Stomach (tissue), 9 donors: ENCODE results near the gene CCND1. TPM values are rescaled to one million over a fixed set of nuclear protein-coding genes. Genes with fewer than 3 reads are reported as not detected.

Source experiments
- DNase-seq, 2 donors: peaks; one replicate each; pipeline versions ENCODE4 v3.0.0 to v3.0.0-alpha.2; 2013 to 2019
- H3K27ac ChIP-seq, 5 donors: fragments of 200-600 bp in 4 of 5; sonication (generic) in 4 of 5; one replicate each; pipeline ENCODE4 v1.5.1; 2013 to 2019; ENCODE audit warnings: mild to moderate bottlenecking in 1 of 5, moderate library complexity in 1 of 5
- H3K27me3 ChIP-seq, 3 donors: fragments of 200-600 bp; sonication (generic); one replicate each; pipeline ENCODE4 v1.5.1; 2017 to 2019; ENCODE audit warnings: mixed run types in 1 of 3
- H3K36me3 ChIP-seq, 4 donors: fragments of 200-600 bp; sonication (generic); 1 replicate in 3 of 4; 2 replicates in 1 of 4; pipeline ENCODE4 v1.5.1; 2016 to 2019
- H3K4me1 ChIP-seq, 4 donors: fragments of 200-600 bp; sonication (generic); one replicate each; pipeline ENCODE4 v1.5.1; 2016 to 2019
- H3K4me3 ChIP-seq, 4 donors: fragments of 200-600 bp; sonication (generic) in 3 of 4; one replicate each; pipeline ENCODE4 v1.5.1; 2016 to 2019; ENCODE audit warnings: mild to moderate bottlenecking in 1 of 4
- H3K9me3 ChIP-seq, 4 donors: fragments of 200-600 bp; sonication (generic); one replicate each; pipeline ENCODE4 v1.5.1; 2016 to 2019
- EP300 ChIP-seq: sonication (generic); formaldehyde crosslinking; IDR thresholded peaks from one replicate; pipeline ENCODE4 v1.6.1; 2017; ENCODE audit warnings: antibody characterized with exemption
- POLR2A ChIP-seq, 4 donors: fragments of 450-650 bp; IDR thresholded peaks; one replicate each; pipeline ENCODE4 v1.6.1; 2016; ENCODE audit warnings: antibody characterized with exemption in 4 of 4, control low read depth in 2 of 4, mild to moderate bottlenecking in 1 of 4, moderate library complexity in 1 of 4
- POLR2AphosphoS5 ChIP-seq, 3 donors: sonication (generic); formaldehyde crosslinking; IDR thresholded peaks; one replicate each; pipeline ENCODE4 v1.6.1; 2016; ENCODE audit warnings: antibody characterized with exemption in 3 of 3
- WGBS, 5 donors: extraction: QIAGEN DNeasy Blood & Tissue Kit in 3 of 5; methylation state at CpG; one replicate each; pipeline versions ENCODE4 v1.1.5 to v1.1.7; 2013 to 2018; 5-methylcytosine and 5-hydroxymethylcytosine counted together
- intact Hi-C: fragments of 100-400 bp; cut with DNase I; formaldehyde crosslinking; loops from one replicate; pipeline ENCODE4 v1.15.1; 2023; ENCODE audit warnings: low total_unique reads
- polyA plus RNA-seq, 3 donors: library from polyadenylated mRNA; stranded (reverse); fragments of 200-250 nt; gene quantifications; one replicate each; pipeline ENCODE4 v1.2.3, GENCODE V29; 2013
- total RNA-seq, 5 donors: library from RNA; depleted of rRNA; stranded (reverse); fragments of >200 nt; gene quantifications; one replicate each; pipeline versions ENCODE4 v1.1.0 to v1.2.3, GENCODE V29; 2014 to 2016
- TF ChIP-seq, protein P1 (sequence below), 7 experiments: fragments of 450-650 bp in 4 of 7; fragments of 200-600 bp in 3 of 7; sonication (generic) in 3 of 7; IDR thresholded peaks; one replicate each; pipeline ENCODE4 v1.5.1; 2016 to 2019; ENCODE audit warnings: antibody characterized with exemption in 7 of 7, control low read depth in 2 of 7, mild to moderate bottlenecking in 1 of 7
- donor health status: healthy with polysubstance abuse.
- donor health status: Bipolar disorder and iron deficiency.
- donor health status: healthy.

CCND1 gene
- total and polyA plus RNA-seq, 8 donors = 17.6 to 293 (median 55.1) TPM

DNA sequence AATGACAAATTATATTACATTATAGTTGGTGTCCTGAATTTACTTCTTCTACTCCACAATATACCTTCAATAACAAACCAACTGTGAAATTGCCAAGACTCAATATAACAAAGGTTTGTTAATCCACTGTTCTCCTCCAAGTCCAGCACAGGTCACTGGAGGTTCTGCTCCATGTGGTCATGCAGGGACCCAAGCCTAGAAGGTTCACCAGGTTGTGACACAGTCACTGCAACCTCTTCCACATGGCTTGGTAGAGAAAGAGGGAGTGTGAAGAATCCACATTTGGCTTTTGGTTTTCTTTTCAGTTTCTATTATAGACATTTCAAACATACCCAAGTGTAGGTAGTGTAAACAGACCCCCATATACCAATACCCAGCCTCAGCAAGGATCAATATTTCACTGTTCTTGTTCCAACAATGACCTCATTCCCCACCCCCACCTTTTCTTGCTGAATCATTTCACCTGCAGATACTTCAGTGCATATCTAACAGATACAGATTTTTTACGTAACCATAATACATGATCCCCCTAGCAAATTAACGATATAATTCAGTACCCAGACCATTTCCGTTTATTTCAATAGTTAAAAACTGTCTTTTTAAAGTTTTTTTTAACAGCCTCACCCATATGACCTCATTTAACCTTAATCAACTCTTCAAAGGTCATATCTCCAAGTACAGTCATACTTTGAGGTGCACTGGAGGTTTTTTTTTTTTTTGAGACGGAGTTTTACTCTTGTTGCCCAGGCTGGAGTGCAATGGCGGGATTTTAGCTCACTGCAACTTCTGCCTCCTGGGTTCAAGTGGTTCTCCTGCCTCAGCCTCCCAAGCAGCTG is 48.7 kb downstream of the CCND1 start:
- no peak overlapping the region for H3K27ac ChIP-seq
- intact Hi-C loops = loop anchor here (5.0 kb wide), 1 partner anchor 503 kb away; no protein-coding TSS in a partner anchor
- no peak overlapping the region for H3K4me3 ChIP-seq
- H3K4me1 ChIP-seq = peaks cover 5 to 7% (median 6%) of the 10 kb centered on the region in 4 donors
- H3K27me3 ChIP-seq = peaks cover 0 to 46% (median 4%) of the 10 kb centered on the region in 3 donors
- H3K36me3 ChIP-seq = no peaks in the 10 kb centered on the region
- 79 to 83% (median 82%) methylated on average over 5 of the region's 5 CpGs for WGBS, 5 donors
- DNase-seq = no peak
- peaks cover 0 to 3% (median 0%) of the 10 kb centered on the region in 4 donors for H3K9me3 ChIP-seq
- TF ChIP-seq, protein P1, sequence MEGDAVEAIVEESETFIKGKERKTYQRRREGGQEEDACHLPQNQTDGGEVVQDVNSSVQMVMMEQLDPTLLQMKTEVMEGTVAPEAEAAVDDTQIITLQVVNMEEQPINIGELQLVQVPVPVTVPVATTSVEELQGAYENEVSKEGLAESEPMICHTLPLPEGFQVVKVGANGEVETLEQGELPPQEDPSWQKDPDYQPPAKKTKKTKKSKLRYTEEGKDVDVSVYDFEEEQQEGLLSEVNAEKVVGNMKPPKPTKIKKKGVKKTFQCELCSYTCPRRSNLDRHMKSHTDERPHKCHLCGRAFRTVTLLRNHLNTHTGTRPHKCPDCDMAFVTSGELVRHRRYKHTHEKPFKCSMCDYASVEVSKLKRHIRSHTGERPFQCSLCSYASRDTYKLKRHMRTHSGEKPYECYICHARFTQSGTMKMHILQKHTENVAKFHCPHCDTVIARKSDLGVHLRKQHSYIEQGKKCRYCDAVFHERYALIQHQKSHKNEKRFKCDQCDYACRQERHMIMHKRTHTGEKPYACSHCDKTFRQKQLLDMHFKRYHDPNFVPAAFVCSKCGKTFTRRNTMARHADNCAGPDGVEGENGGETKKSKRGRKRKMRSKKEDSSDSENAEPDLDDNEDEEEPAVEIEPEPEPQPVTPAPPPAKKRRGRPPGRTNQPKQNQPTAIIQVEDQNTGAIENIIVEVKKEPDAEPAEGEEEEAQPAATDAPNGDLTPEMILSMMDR (IDR thresholded peaks at IDR 0.05) = no peak
- TF ChIP-seq POLR2A (IDR thresholded peaks at IDR 0.05) (no peak), POLR2AphosphoS5 (IDR thresholded peaks at IDR 0.05) (no peak), EP300 (no peak)

- Histone ChIP-seq H3K4me3 (no peak overlapping the region), H3K4me1 (no peaks in the 10 kb centered on the region), H3K27ac (no peak overlapping the region), H3K27me3 (peaks cover 0 to 46% (median 0%) of the 10 kb centered on the region in 3 donors), H3K9me3 (peaks cover 0 to 3% (median 0%) of the 10 kb centered on the region in 4 donors), H3K36me3 (no peaks in the 10 kb centered on the region)
- WGBS, 5 donors = 75 to 81% (median 80%) methylated on average over 2 of the region's 2 CpGs
- intact Hi-C loops = no loop called here
- TF ChIP-seq POLR2AphosphoS5 (IDR thresholded peaks at IDR 0.05) = no peak
- TF ChIP-seq, protein P1 (IDR thresholded peaks at IDR 0.05) = no peak
- no peak for TF ChIP-seq EP300
- no peak for TF ChIP-seq POLR2A (IDR thresholded peaks at IDR 0.05)
- no peak for DNase-seq
These were observed 50.5 kb downstream of the CCND1 start for GRCh38 chr11:69691463-69691862.

DNA sequence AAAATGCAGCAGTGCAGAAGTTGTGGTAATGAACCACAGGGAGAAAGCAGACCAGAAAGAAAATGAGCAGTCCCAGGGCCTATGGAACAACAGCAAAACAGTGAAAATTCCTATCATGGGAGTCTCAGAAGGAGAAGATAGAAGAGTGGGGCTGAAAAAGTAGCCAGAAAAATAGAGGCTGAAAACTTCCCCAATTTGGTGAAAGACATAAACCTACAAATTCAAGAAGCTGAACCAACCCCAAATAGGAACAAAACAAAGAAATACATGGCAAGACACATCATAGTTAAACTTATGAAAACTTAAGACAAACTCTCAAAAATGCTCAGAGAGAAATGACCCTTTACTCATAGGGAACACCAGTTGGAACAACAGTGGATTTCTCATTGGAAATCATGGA is 51.5 kb downstream of the CCND1 start:
- H3K36me3 ChIP-seq = no peaks in the 10 kb centered on the region
- intact Hi-C loops = no loop called here
- no peak for DNase-seq
- TF ChIP-seq, protein P1 (IDR thresholded peaks at IDR 0.05) = no peak
- TF ChIP-seq POLR2AphosphoS5 (IDR thresholded peaks at IDR 0.05) (no peak), POLR2A (IDR thresholded peaks at IDR 0.05) (no peak), EP300 (no peak)
- H3K27ac ChIP-seq = no peak overlapping the region
- peaks cover 0 to 46% (median 0%) of the 10 kb centered on the region in 3 donors for H3K27me3 ChIP-seq
- peaks cover 0 to 3% (median 0%) of the 10 kb centered on the region in 4 donors for H3K9me3 ChIP-seq
- no peaks in the 10 kb centered on the region for H3K4me1 ChIP-seq
- no peak overlapping the region for H3K4me3 ChIP-seq

GRCh38 chr11:69694781-69695180 is 53.8 kb downstream of the CCND1 start:
- no peak for DNase-seq
- Histone ChIP-seq H3K4me3 (no peak overlapping the region), H3K27ac (no peak overlapping the region), H3K9me3 (peaks cover 0 to 3% (median 0%) of the 10 kb centered on the region in 4 donors), H3K36me3 (no peaks in the 10 kb centered on the region), H3K4me1 (no peaks in the 10 kb centered on the region), H3K27me3 (peaks cover 0 to 69% (median 0%) of the 10 kb centered on the region in 3 donors)
- intact Hi-C loops = no loop called here
- TF ChIP-seq POLR2AphosphoS5 (IDR thresholded peaks at IDR 0.05) (no peak), POLR2A (IDR thresholded peaks at IDR 0.05) (no peak), EP300 (no peak)
- TF ChIP-seq, protein P1 (IDR thresholded peaks at IDR 0.05) = no peak
- 78 to 83% (median 79%) methylated on average over 10 of the region's 10 CpGs for WGBS, 5 donors
